ENCODE data around the gene RARA. TPM values are rescaled to one million over a fixed set of nuclear protein-coding genes. Genes with fewer than 3 reads are reported as not detected.

The RARA gene
- 10 to 100 TPM; 46.8 to 73.4 TPM for total RNA-seq

GRCh38 chr17:40309031-40309948 is at the start of gene RARA:
Gene RARA (plus strand): TSS chr17:40309180. CDS start chr17:40331219, 22,039 bp downstream.
- peaks cover 56 to 71% of the 10 kb centered on the region in 2 donors for H3K4me1 ChIP-seq (ENCODE audit: control insufficient read depth in 1 of 2, low read depth in 2 of 2)
- no peak for ATAC-seq (ENCODE audit: insufficient number of reproducible peaks, low FRiP score, low read depth)
- no peaks in the 10 kb centered on the region for H3K9me3 ChIP-seq
- DNase-seq (ENCODE audit: low spot score), result no peak
- H3K27me3 ChIP-seq (replicated peaks; ENCODE audit: insufficient read depth), result no peaks in the 10 kb centered on the region
- TF ChIP-seq CTCF (IDR thresholded peaks at IDR 0.05), result no peak
- peak within 1 kb of the TSS; percentile 84 to 91 for H3K27ac ChIP-seq
- H3K36me3 ChIP-seq, result no peaks in the 10 kb centered on the region
- H3K4me3 ChIP-seq, result peak within 1 kb of the TSS; percentile 64

- H3K27me3 ChIP-seq (replicated peaks; ENCODE audit: insufficient read depth), result no peaks in the 10 kb centered on the region
- no peak for DNase-seq (ENCODE audit: low spot score)
- peaks cover 0 to 8% of the 10 kb centered on the region in 2 donors for H3K4me1 ChIP-seq (ENCODE audit: control insufficient read depth in 1 of 2, low read depth in 2 of 2)
- no peak overlapping the region for H3K4me3 ChIP-seq
- ATAC-seq (ENCODE audit: insufficient number of reproducible peaks, low FRiP score, low read depth), result no peak
- no peak for TF ChIP-seq CTCF (IDR thresholded peaks at IDR 0.05)
- H3K27ac ChIP-seq, result no peak overlapping the region
- no peaks in the 10 kb centered on the region for H3K9me3 ChIP-seq
- peaks cover 52% of the 10 kb centered on the region for H3K36me3 ChIP-seq
These were observed 49.5 kb upstream of the RARA start for GRCh38 chr17:40259505-40259904.

GRCh38 chr17:40260528-40260927 is 48.5 kb upstream of the RARA start:
- DNase-seq (ENCODE audit: low spot score), result no peak
- TF ChIP-seq CTCF (IDR thresholded peaks at IDR 0.05), result no peak
- Histone ChIP-seq H3K4me1 (ENCODE audit: control insufficient read depth in 1 of 2, low read depth in 2 of 2) (peaks cover 0 to 8% of the 10 kb centered on the region in 2 donors), H3K9me3 (no peaks in the 10 kb centered on the region), H3K27ac (no peak overlapping the region), H3K36me3 (peaks cover 62% of the 10 kb centered on the region), H3K27me3 (replicated peaks; ENCODE audit: insufficient read depth) (no peaks in the 10 kb centered on the region), H3K4me3 (no peak overlapping the region)
- ATAC-seq (ENCODE audit: insufficient number of reproducible peaks, low FRiP score, low read depth), result no peak

DNA sequence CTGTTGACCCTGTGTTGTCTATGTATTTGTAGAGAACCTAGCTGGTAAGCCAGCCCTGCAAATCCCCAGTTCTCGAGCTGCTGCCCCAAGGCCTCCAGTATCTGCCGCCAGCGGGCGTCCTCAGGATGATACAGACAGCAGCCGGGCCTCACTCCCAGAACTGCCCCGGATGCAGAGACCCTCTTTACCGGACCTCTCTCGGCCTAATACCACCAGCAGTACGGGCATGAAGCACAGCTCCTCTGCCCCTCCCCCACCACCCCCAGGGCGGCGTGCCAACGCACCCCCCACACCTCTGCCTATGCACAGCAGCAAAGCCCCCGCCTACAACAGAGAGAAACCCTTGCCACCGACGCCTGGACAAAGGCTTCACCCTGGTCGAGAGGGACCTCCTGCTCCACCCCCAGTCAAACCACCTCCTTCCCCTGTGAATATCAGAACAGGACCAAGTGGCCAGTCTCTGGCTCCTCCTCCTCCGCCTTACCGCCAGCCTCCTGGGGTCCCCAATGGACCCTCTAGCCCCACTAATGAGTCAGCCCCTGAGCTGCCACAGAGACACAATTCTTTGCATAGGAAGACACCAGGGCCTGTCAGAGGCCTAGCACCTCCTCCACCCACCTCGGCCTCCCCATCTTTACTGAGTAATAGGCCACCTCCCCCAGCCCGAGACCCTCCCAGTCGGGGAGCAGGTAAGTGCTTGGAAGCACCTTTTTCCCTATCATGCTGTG is 44.4 kb upstream of the RARA start:
- Histone ChIP-seq H3K27me3 (replicated peaks; ENCODE audit: insufficient read depth) (no peaks in the 10 kb centered on the region), H3K9me3 (no peaks in the 10 kb centered on the region), H3K4me1 (ENCODE audit: control insufficient read depth in 1 of 2, low read depth in 2 of 2) (peaks cover 0 to 8% of the 10 kb centered on the region in 2 donors), H3K4me3 (no peak overlapping the region), H3K27ac (no peak overlapping the region), H3K36me3 (peaks cover 53% of the 10 kb centered on the region)
- ATAC-seq (ENCODE audit: insufficient number of reproducible peaks, low FRiP score, low read depth) (no peak), DNase-seq (ENCODE audit: low spot score) (no peak)
- TF ChIP-seq CTCF (IDR thresholded peaks at IDR 0.05), result no peak

- Histone ChIP-seq H3K36me3 (peaks cover 48% of the 10 kb centered on the region), H3K4me1 (ENCODE audit: control insufficient read depth in 1 of 2, low read depth in 2 of 2) (peaks cover 0 to 8% of the 10 kb centered on the region in 2 donors), H3K27ac (no peak overlapping the region), H3K27me3 (replicated peaks; ENCODE audit: insufficient read depth) (no peaks in the 10 kb centered on the region), H3K9me3 (no peaks in the 10 kb centered on the region), H3K4me3 (no peak overlapping the region)
- TF ChIP-seq CTCF (IDR thresholded peaks at IDR 0.05), result no peak
- no peak for ATAC-seq (ENCODE audit: insufficient number of reproducible peaks, low FRiP score, low read depth)
- DNase-seq (ENCODE audit: low spot score), result no peak
These were observed 43.6 kb upstream of the RARA start for GRCh38 chr17:40265337-40265736.

All from thoracic aorta (tissue), 2 donors.